ENCODE results near the gene CDC42EP5. TPM values are rescaled to one million over a fixed set of nuclear protein-coding genes. Genes with fewer than 3 reads are reported as not detected.

Gene CDC42EP5
- total RNA-seq, 1 experiment from 2014 or later: 11.5 TPM

- no peak for TF ChIP-seq AFF4 (CRISPR knock-in tag; IDR thresholded peaks at IDR 0.05; ENCODE audit: borderline replicate concordance)
- TF ChIP-seq NFYB (CRISPR knock-in tag; conservative IDR thresholded peaks at IDR 0.05; ENCODE audit: low read depth): no peak
Measured at GRCh38 chr19:54451997-54452396, 21.1 kb downstream of the CDC42EP5 start (continued).

- Mint-ChIP-seq H3K27ac (no peak overlapping the region), H3K36me3 (peaks cover 46% of the 10 kb centered on the region), H3K27me3 (ENCODE audit: low read depth) (peaks cover 2% of the 10 kb centered on the region; the same call in 1 of the 2 replicates), H3K9me3 (no peaks in the 10 kb centered on the region), H3K4me1 (peaks cover 25% of the 10 kb centered on the region), H3K4me3 (peak overlapping the region; percentile 99)
- DNase-seq (ENCODE audit: low spot score) (no peak), ATAC-seq (no peak)
- no peak for TF ChIP-seq MAX (CRISPR knock-in tag; IDR thresholded peaks at IDR 0.05)
- ChIA-PET CTCF (no interaction called here), POLR2A (no interaction called here)
Measured at GRCh38 chr19:54451331-54451871, 21.7 kb downstream of the CDC42EP5 start.

GRCh38 chr19:54449701-54450069, 23.4 kb downstream of the CDC42EP5 start:
- ChIA-PET CTCF (interaction anchor here (0.6 to 2.5 kb wide), 4 partner anchors 11 to 34 kb away, joined by 3 to 30 read pairs (median 9); partner anchors contain the start of gene TTYH1), POLR2A (interaction anchor here (2.1 to 2.4 kb wide), 2 partner anchors 13 to 14 kb away, joined by 7 to 8 read pairs; partner anchors contain the start of gene LENG9)
- H3K4me3 Mint-ChIP-seq: peak overlapping the region; percentile 99
- TF ChIP-seq USF2 (CRISPR knock-in tag; IDR thresholded peaks at IDR 0.05) (no peak), OVOL2 (CRISPR knock-in tag; IDR thresholded peaks at IDR 0.05; ENCODE audit: borderline replicate concordance) (no peak), KAT7 (CRISPR knock-in tag; IDR thresholded peaks at IDR 0.05; ENCODE audit: borderline replicate concordance) (no peak)
- H3K27ac Mint-ChIP-seq: peak overlapping the region; percentile 72
- peaks cover 41% of the 10 kb centered on the region for H3K36me3 Mint-ChIP-seq
- ATAC-seq (no peak), DNase-seq (ENCODE audit: low spot score) (no peak)
- no peaks in the 10 kb centered on the region for H3K9me3 Mint-ChIP-seq
- peaks cover 25% of the 10 kb centered on the region for H3K4me1 Mint-ChIP-seq
- H3K27me3 Mint-ChIP-seq (ENCODE audit: low read depth): peaks cover 2% of the 10 kb centered on the region; the same call in 1 of the 2 replicates

- ATAC-seq (peak; percentile 95), DNase-seq (ENCODE audit: low spot score) (peak; percentile 92)
- Mint-ChIP-seq H3K4me3 (peak within 1 kb of the TSS; percentile 99), H3K27me3 (ENCODE audit: low read depth) (peaks cover 2% of the 10 kb centered on the region; the same call in 1 of the 2 replicates), H3K9me3 (no peaks in the 10 kb centered on the region), H3K36me3 (peaks cover 43% of the 10 kb centered on the region), H3K27ac (peak within 1 kb of the TSS; percentile 99), H3K4me1 (peaks cover 25% of the 10 kb centered on the region)
- ChIA-PET POLR2A (interaction anchor here (0.6 to 2.4 kb wide), 7 partner anchors 9 to 29 kb away, joined by 3 to 8 read pairs (median 4); partner anchors contain the start of gene LENG9), CTCF (interaction anchor here (0.6 to 2.5 kb wide), 10 partner anchors 10 to 276 kb away, joined by 3 to 30 read pairs (median 4); partner anchors contain the start of genes LENG9, TMC4 and TTYH1)
- TF ChIP-seq ZNF263 (CRISPR knock-in tag; IDR thresholded peaks at IDR 0.05; ENCODE audit: low read depth) (no peak), AR (CRISPR knock-in tag; IDR thresholded peaks at IDR 0.05) (no peak), AFF4 (CRISPR knock-in tag; IDR thresholded peaks at IDR 0.05; ENCODE audit: borderline replicate concordance) (no peak), KAT7 (CRISPR knock-in tag; IDR thresholded peaks at IDR 0.05; ENCODE audit: borderline replicate concordance) (peak; percentile 92)
Measured at GRCh38 chr19:54448774-54449700, 24.1 kb downstream of the CDC42EP5 start, which contains the start of gene LENG8. Gene LENG8, plus strand, starts transcription at chr19:54449199. Its CDS starts 2,146 bp downstream, at chr19:54451345.
